ENCODE results near the gene TUBA4B.

DNA sequence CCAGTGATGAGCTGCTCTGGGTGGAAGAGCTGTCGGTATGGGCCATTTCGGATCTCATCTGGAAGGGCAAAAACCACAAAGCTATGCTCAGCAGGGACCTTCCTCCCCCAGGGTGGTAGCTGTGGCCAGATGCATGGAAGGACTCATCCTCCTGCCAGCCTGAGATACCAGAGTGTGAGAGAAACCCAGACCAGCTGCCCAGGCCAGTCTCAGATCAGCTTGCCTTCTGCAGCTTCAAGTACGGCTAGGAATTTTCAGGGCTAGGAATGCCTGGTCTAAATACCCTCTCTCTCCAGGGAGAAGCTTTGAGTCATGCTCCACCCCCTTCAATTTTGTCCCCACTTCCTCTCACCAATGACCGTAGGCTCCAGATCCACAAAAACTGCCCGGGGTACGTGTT, 1.4 kb upstream of the TUBA4B start:
- TF ChIP-seq, protein P1, sequence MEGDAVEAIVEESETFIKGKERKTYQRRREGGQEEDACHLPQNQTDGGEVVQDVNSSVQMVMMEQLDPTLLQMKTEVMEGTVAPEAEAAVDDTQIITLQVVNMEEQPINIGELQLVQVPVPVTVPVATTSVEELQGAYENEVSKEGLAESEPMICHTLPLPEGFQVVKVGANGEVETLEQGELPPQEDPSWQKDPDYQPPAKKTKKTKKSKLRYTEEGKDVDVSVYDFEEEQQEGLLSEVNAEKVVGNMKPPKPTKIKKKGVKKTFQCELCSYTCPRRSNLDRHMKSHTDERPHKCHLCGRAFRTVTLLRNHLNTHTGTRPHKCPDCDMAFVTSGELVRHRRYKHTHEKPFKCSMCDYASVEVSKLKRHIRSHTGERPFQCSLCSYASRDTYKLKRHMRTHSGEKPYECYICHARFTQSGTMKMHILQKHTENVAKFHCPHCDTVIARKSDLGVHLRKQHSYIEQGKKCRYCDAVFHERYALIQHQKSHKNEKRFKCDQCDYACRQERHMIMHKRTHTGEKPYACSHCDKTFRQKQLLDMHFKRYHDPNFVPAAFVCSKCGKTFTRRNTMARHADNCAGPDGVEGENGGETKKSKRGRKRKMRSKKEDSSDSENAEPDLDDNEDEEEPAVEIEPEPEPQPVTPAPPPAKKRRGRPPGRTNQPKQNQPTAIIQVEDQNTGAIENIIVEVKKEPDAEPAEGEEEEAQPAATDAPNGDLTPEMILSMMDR (IDR thresholded peaks at IDR 0.05 in 4 of 5, conservative IDR thresholded peaks at IDR 0.05 in 1 of 5): no peak
- no peak for TF ChIP-seq POLR2A (IDR thresholded peaks at IDR 0.05)
